B cell (primary cell): ENCODE measurements around the gene GET4. TPM values are rescaled to one million over a fixed set of nuclear protein-coding genes. Genes with fewer than 3 reads are reported as not detected.

Experiments
- ATAC-seq: fragments of 200-7000 bp; cut with Tn5 transposase; one replicate; pipeline ENCODE4 v1.10.0; 2021; ENCODE audit warnings: low read depth, mild to moderate bottlenecking, moderate number of reproducible peaks, moderate library complexity
- CTCF ChIA-PET: fragments of 350-600 bp; sonication (Branson Sonifier 250); formaldehyde crosslinking; loops from one replicate; lab custom pipeline; 2021; ENCODE audit warnings: antibody characterized with exemption, inconsistent platforms; lab: Charles Lee
- POLR2A ChIA-PET: fragments of 350-600 bp; sonication (Branson Sonifier 250); formaldehyde crosslinking; loops from one replicate; lab custom pipeline; 2021; ENCODE audit warnings: antibody characterized with exemption; lab: Charles Lee
- DNase-seq: peaks from one replicate; pipeline ENCODE4 v3.0.0; 2013
- H2AFZ ChIP-seq: 2 replicates; pipeline ENCODE4 v1.6.1; 2012; ENCODE audit warnings: mild to moderate bottlenecking, low read depth, low read length; ENCODE audit not compliant: insufficient read depth, poor library complexity, severe bottlenecking
- H3K27ac ChIP-seq, 2 donors: 1 replicate in 1 of 2; 2 replicates in 1 of 2; pipeline ENCODE4 v1.5.1; 2012 to 2013; ENCODE audit warnings: low read length in 2 of 2, mild to moderate bottlenecking in 2 of 2, moderate library complexity in 1 of 2
- H3K27me3 ChIP-seq, 4 experiments: fragments of 200-600 bp in 1 of 4; sonication (generic) in 1 of 4; replicated peaks in 1 of 4; 1 replicate in 2 of 4; 2 replicates in 2 of 4; pipeline versions ENCODE4 v1.6.1 to v1.7.0; 2013 to 2016; ENCODE audit warnings: low read length in 3 of 4, mild to moderate bottlenecking in 2 of 4, mixed read lengths in 1 of 4, moderate library complexity in 1 of 4; ENCODE audit not compliant: insufficient read depth in 4 of 4, control insufficient read depth in 3 of 4; ENCODE audit errors: control extremely low read depth in 1 of 4
- H3K36me3 ChIP-seq, 2 experiments: replicated peaks in 1 of 2; 1 replicate in 1 of 2; 2 replicates in 1 of 2; pipeline versions ENCODE4 v1.6.1 to v1.7.1; 2013; ENCODE audit warnings: low read length in 1 of 2; ENCODE audit not compliant: insufficient read depth in 2 of 2, control insufficient read depth in 1 of 2; ENCODE audit errors: control extremely low read depth in 1 of 2, extremely low read depth in 1 of 2
- H3K4me1 ChIP-seq, 2 donors: fragments of 200-600 bp in 1 of 2; sonication (generic) in 1 of 2; 1 replicate in 1 of 2; 2 replicates in 1 of 2; pipeline versions ENCODE4 v1.5.1 to v1.6.1; 2013 to 2017; ENCODE audit warnings: low read length in 2 of 2; ENCODE audit not compliant: control insufficient read depth in 2 of 2, insufficient read depth in 2 of 2
- H3K4me2 ChIP-seq: replicated peaks from 2 replicates; pipeline ENCODE3; 2012; ENCODE audit warnings: mild to moderate bottlenecking, low read depth, low read length; ENCODE audit not compliant: poor library complexity, severe bottlenecking
- H3K4me3 ChIP-seq, 5 experiments: fragments of 200-600 bp in 1 of 5; sonication (generic) in 1 of 5; 1 replicate in 3 of 5; 2 replicates in 2 of 5; pipeline versions ENCODE4 v1.5.1 to v1.7.0; 2011 to 2016; ENCODE audit warnings: low read length in 4 of 5, mild to moderate bottlenecking in 4 of 5, low read depth in 2 of 5, control low read depth in 1 of 5, moderate library complexity in 1 of 5; ENCODE audit not compliant: insufficient read depth in 1 of 5; ENCODE audit errors: control extremely low read depth in 1 of 5, extremely low read depth in 1 of 5
- H3K79me2 ChIP-seq: fragments of 200-600 bp; sonication (generic); one replicate; pipeline ENCODE4 v1.6.0; 2016; ENCODE audit warnings: low read length; ENCODE audit not compliant: control insufficient read depth, insufficient read depth
- H3K9ac ChIP-seq: fragments of 200-600 bp; sonication (generic); 2 replicates; pipeline ENCODE4 v1.6.1; 2017; ENCODE audit warnings: mild to moderate bottlenecking, low read length, moderate library complexity
- H3K9me3 ChIP-seq, 3 donors: one replicate each; pipeline versions ENCODE4 v1.6.1 to v1.7.1; 2013; ENCODE audit warnings: low read length in 2 of 3; ENCODE audit not compliant: control insufficient read depth in 2 of 3, insufficient read depth in 1 of 3; ENCODE audit errors: control extremely low read depth in 1 of 3
- H4K20me1 ChIP-seq: 2 replicates; pipeline ENCODE4 v1.6.0; 2012; ENCODE audit warnings: mild to moderate bottlenecking, low read length; ENCODE audit not compliant: insufficient read depth, control insufficient read depth, poor library complexity, severe bottlenecking
- H3K27ac Mint-ChIP-seq: one replicate; pipeline ENCODE4 v1.8.0; 2021; ENCODE audit warnings: mixed read lengths
- H3K27me3 Mint-ChIP-seq: one replicate; pipeline ENCODE4 v1.8.0; 2021; ENCODE audit warnings: mixed read lengths
- H3K4me1 Mint-ChIP-seq: one replicate; pipeline ENCODE4 v1.8.0; 2021; ENCODE audit warnings: mixed read lengths
- H3K4me3 Mint-ChIP-seq: one replicate; pipeline ENCODE4 v1.8.0; 2021; ENCODE audit warnings: mixed read lengths
- H3K9me3 Mint-ChIP-seq: one replicate; pipeline ENCODE4 v1.8.0; 2022; ENCODE audit warnings: mixed read lengths; ENCODE audit not compliant: insufficient read depth
- EZH2 ChIP-seq: IDR thresholded peaks from 2 replicates; pipeline ENCODE4 v1.6.1; 2012; ENCODE audit warnings: borderline replicate concordance, low read depth, mild to moderate bottlenecking, moderate library complexity, low read length; ENCODE audit not compliant: insufficient read depth, poor library complexity, severe bottlenecking
- WGBS: methylation state at CpG from one replicate; pipeline ENCODE4 v1.1.5; 2013; ENCODE audit warnings: missing lambda C conversion rate; ENCODE audit not compliant: insufficient coverage; 5-methylcytosine and 5-hydroxymethylcytosine counted together
- intact Hi-C: fragments of 100-400 bp; cut with micrococcal nuclease; formaldehyde crosslinking; loops from one replicate; pipeline ENCODE4 v1.10.0; 2022
- polyA plus RNA-seq: library from polyadenylated mRNA; depleted of rRNA; stranded (reverse); fragments of >200 nt; gene quantifications from 2 replicates; pipeline ENCODE4 v1.2.3, GENCODE V29; 2012
- total RNA-seq, 2 donors: library from RNA; stranded (reverse); fragments of 120-200 nt in 1 of 2; gene quantifications; 1 replicate in 1 of 2; 2 replicates in 1 of 2; pipeline versions ENCODE4 v1.2.3 to v1.2.4, GENCODE V29; 2013 to 2022
- TF ChIP-seq, protein P1 (sequence below): fragments of 200-600 bp; IDR thresholded peaks from one replicate; pipeline ENCODE4 v1.8.0; 2022; ENCODE audit warnings: antibody characterized with exemption, mild to moderate bottlenecking

GET4 gene
- total and polyA plus RNA-seq, 2 donors (not counting 1 experiment from before 2014, with no cell fraction given) = 53.5 to 65.5 TPM

DNA sequence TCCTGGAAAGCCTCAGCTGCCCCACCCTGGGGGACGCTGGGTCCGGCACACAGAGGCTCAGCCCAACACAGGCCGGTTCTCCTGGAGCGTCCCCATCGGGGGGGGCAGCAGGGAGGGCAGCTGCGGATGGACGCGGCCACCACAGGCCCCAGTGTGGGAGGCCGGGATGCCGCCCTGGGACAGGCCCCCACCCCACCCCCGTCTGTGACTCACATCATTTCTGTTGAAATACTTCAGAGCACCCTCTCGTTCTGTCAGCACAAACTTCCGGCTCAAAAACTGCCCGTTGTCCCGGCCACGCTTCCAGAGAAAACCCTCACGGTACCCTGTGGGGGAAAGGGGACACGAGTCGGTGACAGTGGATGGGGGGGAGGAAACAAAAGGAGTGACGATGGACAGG is 28.5 kb downstream of the GET4 start:
- H3K4me3 Mint-ChIP-seq = no peak overlapping the region
- no peak overlapping the region for H3K4me3 ChIP-seq
- no peak overlapping the region for H2AFZ ChIP-seq
- no peaks in the 10 kb centered on the region for H3K27me3 ChIP-seq
- no peaks in the 10 kb centered on the region for H3K79me2 ChIP-seq
- CTCF ChIA-PET = no interaction called here
- H3K4me2 ChIP-seq = no peak overlapping the region
- no peak for TF ChIP-seq EZH2
- TF ChIP-seq, protein P1, sequence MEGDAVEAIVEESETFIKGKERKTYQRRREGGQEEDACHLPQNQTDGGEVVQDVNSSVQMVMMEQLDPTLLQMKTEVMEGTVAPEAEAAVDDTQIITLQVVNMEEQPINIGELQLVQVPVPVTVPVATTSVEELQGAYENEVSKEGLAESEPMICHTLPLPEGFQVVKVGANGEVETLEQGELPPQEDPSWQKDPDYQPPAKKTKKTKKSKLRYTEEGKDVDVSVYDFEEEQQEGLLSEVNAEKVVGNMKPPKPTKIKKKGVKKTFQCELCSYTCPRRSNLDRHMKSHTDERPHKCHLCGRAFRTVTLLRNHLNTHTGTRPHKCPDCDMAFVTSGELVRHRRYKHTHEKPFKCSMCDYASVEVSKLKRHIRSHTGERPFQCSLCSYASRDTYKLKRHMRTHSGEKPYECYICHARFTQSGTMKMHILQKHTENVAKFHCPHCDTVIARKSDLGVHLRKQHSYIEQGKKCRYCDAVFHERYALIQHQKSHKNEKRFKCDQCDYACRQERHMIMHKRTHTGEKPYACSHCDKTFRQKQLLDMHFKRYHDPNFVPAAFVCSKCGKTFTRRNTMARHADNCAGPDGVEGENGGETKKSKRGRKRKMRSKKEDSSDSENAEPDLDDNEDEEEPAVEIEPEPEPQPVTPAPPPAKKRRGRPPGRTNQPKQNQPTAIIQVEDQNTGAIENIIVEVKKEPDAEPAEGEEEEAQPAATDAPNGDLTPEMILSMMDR = no peak
- H3K9ac ChIP-seq = no peak overlapping the region
- DNase-seq = no peak
- H3K36me3 ChIP-seq = no peaks in the 10 kb centered on the region
- peaks cover 9% of the 10 kb centered on the region for H3K27me3 Mint-ChIP-seq
- H3K9me3 ChIP-seq = peaks cover 0 to 5% (median 0%) of the 10 kb centered on the region in 3 donors
- no peaks in the 10 kb centered on the region for H3K9me3 Mint-ChIP-seq
- no peak overlapping the region for H3K27ac ChIP-seq
- intact Hi-C loops = loop anchor here (5.0 kb wide), 2 partner anchors 182 to 237 kb away; partner anchors contain the start of gene GPER1
- ATAC-seq = no peak
- 96% methylated on average over 19 of the region's 20 CpGs for WGBS
- peaks cover 8% of the 10 kb centered on the region for H3K4me1 Mint-ChIP-seq
- H4K20me1 ChIP-seq = no peaks in the 10 kb centered on the region
- POLR2A ChIA-PET = no interaction called here
- H3K4me1 ChIP-seq = peaks cover 5 to 11% of the 10 kb centered on the region in 2 donors
- no peak overlapping the region for H3K27ac Mint-ChIP-seq

DNA sequence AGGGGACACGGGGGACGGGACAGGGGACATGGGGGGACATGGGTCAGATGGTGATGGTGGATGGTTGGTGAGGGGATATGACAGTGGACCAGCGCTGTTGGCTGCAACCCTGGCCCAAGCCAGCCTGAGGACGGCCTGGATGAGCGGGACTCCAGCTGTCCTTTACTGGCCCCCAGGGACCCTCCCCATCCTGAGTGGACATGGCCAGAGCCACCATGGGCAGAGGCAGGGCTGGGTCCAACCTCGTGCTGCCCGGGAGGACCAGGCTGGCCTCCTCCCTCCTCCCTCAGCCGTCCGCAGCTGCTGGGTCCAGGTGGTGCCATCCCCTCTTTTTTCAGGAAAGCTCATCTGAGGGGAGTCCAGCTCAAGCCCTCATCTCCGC is 30.4 kb downstream of the GET4 start:
- Histone ChIP-seq H3K4me3 (no peak overlapping the region), H2AFZ (no peak overlapping the region), H3K9me3 (peaks cover 0 to 11% (median 0%) of the 10 kb centered on the region in 3 donors), H3K9ac (no peak overlapping the region), H3K79me2 (no peaks in the 10 kb centered on the region), H3K27me3 (no peaks in the 10 kb centered on the region), H3K36me3 (no peaks in the 10 kb centered on the region), H3K4me1 (peaks cover 16 to 20% of the 10 kb centered on the region in 2 donors), H3K4me2 (no peak overlapping the region), H3K27ac (no peak overlapping the region), H4K20me1 (no peaks in the 10 kb centered on the region)
- ATAC-seq (peak; percentile 2), DNase-seq (peak; percentile 66)
- TF ChIP-seq, protein P1 = no peak
- TF ChIP-seq EZH2 = no peak
- POLR2A ChIA-PET = interaction anchor here (1.0 kb wide), 1 partner anchor 179 kb away, joined by 3 read pairs; no protein-coding TSS in a partner anchor
- CTCF ChIA-PET = interaction anchor here (1.5 to 4.5 kb wide), 8 partner anchors 17 to 270 kb away, joined by 4 to 47 read pairs (median 6); partner anchors contain the start of gene COX19
- Mint-ChIP-seq H3K9me3 (no peaks in the 10 kb centered on the region), H3K4me3 (no peak overlapping the region), H3K27me3 (peaks cover 9% of the 10 kb centered on the region), H3K4me1 (peaks cover 15% of the 10 kb centered on the region), H3K27ac (peak overlapping the region; percentile 59)
- WGBS = 87% methylated on average over 8 of the region's 10 CpGs
- intact Hi-C loops = loop anchor here (5.0 kb wide), 2 partner anchors 181 to 236 kb away; partner anchors contain the start of gene GPER1
